Endothelial cell (in vitro differentiated cells): ENCODE measurements around the gene MLST8. TPM values are rescaled to one million over a fixed set of nuclear protein-coding genes. Genes with fewer than 3 reads are reported as not detected.
"Not testable (repeated sequence)": the region's sequence is repeated elsewhere in the genome, so short reads cannot be mapped to it uniquely, and the experiment has no call there.

Source experiments
- DNase-seq: peaks from one replicate; pipeline ENCODE4 v3.0.0; 2021; ENCODE audit warnings: low spot score
- H3K27ac Mint-ChIP-seq: one replicate; pipeline ENCODE4 v1.8.0; 2021; ENCODE audit warnings: mixed read lengths, inconsistent platforms; ENCODE audit not compliant: unreplicated experiment
- H3K27me3 Mint-ChIP-seq: one replicate; pipeline ENCODE4 v1.8.0; 2021; ENCODE audit warnings: mild to moderate bottlenecking, moderate library complexity, mixed read lengths, inconsistent platforms; ENCODE audit not compliant: unreplicated experiment
- H3K36me3 Mint-ChIP-seq: one replicate; pipeline ENCODE4 v1.8.0; 2021; ENCODE audit warnings: mild to moderate bottlenecking, low read depth, mixed read lengths, inconsistent platforms; ENCODE audit not compliant: unreplicated experiment
- H3K4me1 Mint-ChIP-seq: one replicate; pipeline ENCODE4 v1.8.0; 2021; ENCODE audit warnings: mild to moderate bottlenecking, mixed read lengths, inconsistent platforms; ENCODE audit not compliant: unreplicated experiment
- H3K4me3 Mint-ChIP-seq: one replicate; pipeline ENCODE4 v1.8.0; 2021; ENCODE audit warnings: mild to moderate bottlenecking, mixed read lengths, inconsistent platforms; ENCODE audit not compliant: unreplicated experiment
- H3K9me3 Mint-ChIP-seq: one replicate; pipeline ENCODE4 v1.8.0; 2021; ENCODE audit warnings: mixed read lengths, inconsistent platforms; ENCODE audit not compliant: unreplicated experiment
- CTCF ChIP-seq: fragments of 200-600 bp; sonication (generic); IDR thresholded peaks from one replicate; pipeline ENCODE4 v1.5.0; 2021; ENCODE audit warnings: antibody characterized with exemption; ENCODE audit not compliant: unreplicated experiment
- total RNA-seq: library from RNA; stranded (reverse); fragmentation: NEBNext Ultra II Directional; extraction: Animal tissue kit (Norgen Biotek cat#: 25700); gene quantifications from one replicate; pipeline ENCODE4 v1.2.1, GENCODE V29; 2021; ENCODE audit not compliant: unreplicated experiment

The MLST8 gene
- total RNA-seq, 1 donor from 2014 or later, result 35.4 TPM

GRCh38 chr16:2253293-2253692, 48.0 kb downstream of the MLST8 start:
- TF ChIP-seq CTCF, result no peak
- Mint-ChIP-seq H3K27me3 (peaks cover 4% of the 10 kb centered on the region), H3K4me3 (peak overlapping the region; percentile 74), H3K9me3 (no peaks in the 10 kb centered on the region), H3K36me3 (peaks cover 33% of the 10 kb centered on the region), H3K27ac (no peak overlapping the region), H3K4me1 (peaks cover 5% of the 10 kb centered on the region)
- DNase-seq, result no peak

GRCh38 chr16:2256531-2257140, 51.4 kb downstream of the MLST8 start:
- peaks cover 39% of the 10 kb centered on the region for H3K36me3 Mint-ChIP-seq
- no peak for TF ChIP-seq CTCF
- peak overlapping the region; percentile 2 for H3K27ac Mint-ChIP-seq

GRCh38 chr16:2257726-2258125, 52.5 kb downstream of the MLST8 start:
- Mint-ChIP-seq H3K27ac (no peak overlapping the region), H3K4me3 (no peak overlapping the region), H3K27me3 (no peaks in the 10 kb centered on the region), H3K9me3 (no peaks in the 10 kb centered on the region), H3K4me1 (no peaks in the 10 kb centered on the region), H3K36me3 (peaks cover 48% of the 10 kb centered on the region)
- DNase-seq, result no peak
- no peak for TF ChIP-seq CTCF

More at GRCh38 chr16:2256531-2257140, 51.4 kb downstream of the MLST8 start:
- DNase-seq, result no peak
- Mint-ChIP-seq H3K9me3 (no peaks in the 10 kb centered on the region), H3K4me1 (no peaks in the 10 kb centered on the region), H3K4me3 (peak overlapping the region; percentile 40), H3K27me3 (no peaks in the 10 kb centered on the region)

GRCh38 chr16:2258530-2258929, 53.3 kb downstream of the MLST8 start:
- H3K27me3 Mint-ChIP-seq, DNase-seq, H3K9me3 Mint-ChIP-seq, H3K4me3 Mint-ChIP-seq, H3K4me1 Mint-ChIP-seq: not testable (repeated sequence)
- peaks cover 43% of the 10 kb centered on the region for H3K36me3 Mint-ChIP-seq
- peak overlapping the region; percentile 42 for H3K27ac Mint-ChIP-seq

Other genes starting within 250 kb of the MLST8 start
- gene NDUFB10, start 245.9 kb upstream of the MLST8 start, total RNA-seq, result 122 TPM
- gene RPS2, start 240.6 kb upstream of the MLST8 start, total RNA-seq, result 3,223 TPM
- gene RNF151, start 238.6 kb upstream of the MLST8 start, total RNA-seq, result not detected
- gene TBL3, start 233.4 kb upstream of the MLST8 start, total RNA-seq, result 25.0 TPM
- 0.23 TPM for gene NOXO1, start 224.0 kb upstream of the MLST8 start, total RNA-seq
- gene GFER, start 221.3 kb upstream of the MLST8 start, total RNA-seq, result 30.0 TPM
- 0.82 TPM for gene SYNGR3, start 215.5 kb upstream of the MLST8 start, total RNA-seq
- gene ZNF598, start 195.6 kb upstream of the MLST8 start, total RNA-seq, result 34.4 TPM
- gene NPW, start 185.7 kb upstream of the MLST8 start, total RNA-seq, result 0.82 TPM
- gene NHERF2, start 178.6 kb upstream of the MLST8 start, total RNA-seq, result 78.8 TPM
- gene NTHL1, start 157.6 kb upstream of the MLST8 start, total RNA-seq, result 25.6 TPM
- 180 TPM for gene TSC2, start 157.5 kb upstream of the MLST8 start, total RNA-seq
- 70.0 TPM for gene PKD1, start 69.6 kb upstream of the MLST8 start, total RNA-seq
- gene RAB26, start 56.8 kb upstream of the MLST8 start, total RNA-seq, result 1.9 TPM
- 190 TPM for gene TRAF7, start 49.7 kb upstream of the MLST8 start, total RNA-seq
- 2.4 TPM for gene CASKIN1, start 8.8 kb upstream of the MLST8 start, total RNA-seq
- 21.1 TPM for gene BRICD5, start 5.4 kb downstream of the MLST8 start, total RNA-seq
- gene PGP, start 9.4 kb downstream of the MLST8 start, total RNA-seq, result 31.5 TPM
- gene E4F1, start 18.1 kb downstream of the MLST8 start, total RNA-seq, result 35.9 TPM
- 1.0 TPM for gene DNASE1L2, start 31.0 kb downstream of the MLST8 start, total RNA-seq
- 27.1 TPM for gene ECI1, start 46.1 kb downstream of the MLST8 start, total RNA-seq
- 203 TPM for gene RNPS1, start 62.7 kb downstream of the MLST8 start, total RNA-seq
- 10.4 TPM for gene ABCA3, start 135.3 kb downstream of the MLST8 start, total RNA-seq
- gene CCNF, start 224.0 kb downstream of the MLST8 start, total RNA-seq, result 30.2 TPM